PC-9 (cell line): ENCODE data around the gene CAPN14. TPM values are rescaled to one million over a fixed set of nuclear protein-coding genes. Genes with fewer than 3 reads are reported as not detected.

Experiments used
- BruUV-seq: library from RNA; stranded (reverse); fragments of 400-500 nt; replicated peaks from 2 replicates; lab custom pipeline; 2021; lab: Mats Ljungman, UMichigan
- CTCF ChIA-PET: fragments of 300-600 bp; sonication (Branson Sonifier 250); formaldehyde crosslinking; loops from one replicate; lab custom pipeline; 2022; ENCODE audit warnings: antibody characterized with exemption; lab: Charles Lee
- POLR2A ChIA-PET: fragments of 300-600 bp; sonication (Branson Sonifier 250); formaldehyde crosslinking; loops from one replicate; lab custom pipeline; 2022; ENCODE audit warnings: antibody characterized with exemption; ENCODE audit not compliant: unreplicated experiment; lab: Charles Lee
- DNase-seq, 2 experiments: peaks; one replicate each; pipeline versions ENCODE4 v3.0.0 to v3.0.0-alpha.2; 2015 to 2022; ENCODE audit warnings: mixed read lengths in 1 of 2
- H2AFZ ChIP-seq: fragments of 200-600 bp; sonication (generic); 2 replicates; pipeline ENCODE4 v1.8.1; 2017; ENCODE audit warnings: antibody characterized with exemption
- H3F3A ChIP-seq: fragments of 200-600 bp; sonication (generic); 2 replicates; pipeline ENCODE4 v1.8.1; 2017; ENCODE audit warnings: antibody characterized with exemption, mild to moderate bottlenecking, low read depth; ENCODE audit not compliant: insufficient read depth
- H3K27ac ChIP-seq: fragments of 200-600 bp; sonication (generic); 2 replicates; pipeline ENCODE4 v1.6.1; 2016; ENCODE audit warnings: mixed run types
- H3K27me3 ChIP-seq: fragments of 200-600 bp; sonication (generic); 2 replicates; pipeline ENCODE4 v1.6.1; 2016; ENCODE audit warnings: low read depth, mixed run types; ENCODE audit not compliant: insufficient read depth
- H3K36me3 ChIP-seq: fragments of 200-600 bp; sonication (generic); 2 replicates; pipeline ENCODE4 v1.6.1; 2016; ENCODE audit warnings: low read depth, mixed run types
- H3K4me1 ChIP-seq: fragments of 200-600 bp; sonication (generic); replicated peaks from 2 replicates; pipeline ENCODE4 v1.6.1; 2016; ENCODE audit warnings: mixed run types; ENCODE audit not compliant: insufficient read depth
- H3K4me2 ChIP-seq: fragments of 200-600 bp; sonication (generic); 2 replicates; pipeline ENCODE4 v1.6.1; 2017; ENCODE audit warnings: mixed run types
- H3K4me3 ChIP-seq: fragments of 200-600 bp; sonication (generic); 2 replicates; pipeline ENCODE4 v1.6.1; 2016; ENCODE audit warnings: mixed run types
- H3K79me2 ChIP-seq: fragments of 200-600 bp; sonication (generic); 2 replicates; pipeline ENCODE4 v1.6.1; 2017; ENCODE audit warnings: low read depth, mixed run types
- H3K9me2 ChIP-seq: fragments of 200-600 bp; sonication (generic); 2 replicates; pipeline ENCODE4 v1.8.1; 2017; ENCODE audit warnings: mild to moderate bottlenecking; ENCODE audit not compliant: insufficient read depth
- H3K9me3 ChIP-seq: fragments of 200-600 bp; sonication (generic); 2 replicates; pipeline ENCODE4 v1.8.1; 2016; ENCODE audit warnings: low read depth; ENCODE audit not compliant: insufficient read depth
- H4K20me1 ChIP-seq: fragments of 200-600 bp; sonication (generic); 2 replicates; pipeline ENCODE4 v1.8.1; 2017; ENCODE audit not compliant: insufficient read depth
- CTCF ChIP-seq: fragments of 200-600 bp; sonication (generic); conservative IDR thresholded peaks from 2 replicates; pipeline ENCODE4 v1.6.1; 2017; ENCODE audit warnings: mixed run types, antibody characterized with exemption, mild to moderate bottlenecking, moderate library complexity
- EZH2 ChIP-seq: fragments of 200-600 bp; sonication (generic); IDR thresholded peaks from 2 replicates; pipeline ENCODE4 v1.8.0; 2017; ENCODE audit warnings: antibody characterized with exemption, low read depth
- intact Hi-C: fragments of 100-400 bp; cut with micrococcal nuclease; formaldehyde crosslinking; loops from one replicate; pipeline ENCODE4 v1.10.0; 2022; ENCODE audit not compliant: unreplicated experiment
- total RNA-seq: library from RNA; stranded (reverse); gene quantifications from 2 replicates; pipeline ENCODE4 v1.2.3, GENCODE V29; 2021

The CAPN14 gene
- total RNA-seq, 1 experiment from 2014 or later: 0.35 TPM

GRCh38 chr2:31136732-31137131, 80.6 kb downstream of the CAPN14 start:
- intact Hi-C loops: loop anchor here (10.0 kb wide), 1 partner anchor 262 kb away; no protein-coding TSS in a partner anchor
- H3K27ac ChIP-seq: peak overlapping the region; percentile 68
- BruUV-seq: no TSS peak
- ChIA-PET POLR2A (no interaction called here), CTCF (no interaction called here)
- H3K79me2 ChIP-seq: peaks cover 56% of the 10 kb centered on the region
- H3K36me3 ChIP-seq: no peaks in the 10 kb centered on the region
- no peaks in the 10 kb centered on the region for H3K9me3 ChIP-seq
- H3K4me1 ChIP-seq: peaks cover 52% of the 10 kb centered on the region
- H4K20me1 ChIP-seq: no peaks in the 10 kb centered on the region
- H3K27me3 ChIP-seq: no peaks in the 10 kb centered on the region
- TF ChIP-seq EZH2 (no peak), CTCF (no peak)
- peaks cover 38% of the 10 kb centered on the region for H3F3A ChIP-seq
- no peak for DNase-seq
- peak overlapping the region; percentile 66 for H3K4me3 ChIP-seq
- peak overlapping the region; percentile 76 for H3K4me2 ChIP-seq
- H3K9me2 ChIP-seq: no peaks in the 10 kb centered on the region
- H2AFZ ChIP-seq: peak overlapping the region; percentile 91

- Histone ChIP-seq H3K27me3 (no peaks in the 10 kb centered on the region), H3K9me3 (no peaks in the 10 kb centered on the region), H3K27ac (peak overlapping the region; percentile 68), H3K4me2 (peak overlapping the region; percentile 76), H3K79me2 (peaks cover 63% of the 10 kb centered on the region), H3K4me1 (peaks cover 59% of the 10 kb centered on the region), H3K36me3 (no peaks in the 10 kb centered on the region), H3K9me2 (no peaks in the 10 kb centered on the region), H3F3A (peaks cover 46% of the 10 kb centered on the region), H2AFZ (no peak overlapping the region), H3K4me3 (peak overlapping the region; percentile 66; the same call in 1 of the 2 replicates), H4K20me1 (no peaks in the 10 kb centered on the region)
- ChIA-PET POLR2A (no interaction called here), CTCF (no interaction called here)
- DNase-seq: peak in 1 of 2 experiments; percentile 82
- TF ChIP-seq EZH2 (no peak), CTCF (no peak)
- intact Hi-C loops: loop anchor here (10.0 kb wide), 1 partner anchor 261 kb away; no protein-coding TSS in a partner anchor
- BruUV-seq: no TSS peak
Observed at GRCh38 chr2:31136000-31136399, 81.3 kb downstream of the CAPN14 start.

GRCh38 chr2:31134480-31134879, 82.8 kb downstream of the CAPN14 start:
- no peaks in the 10 kb centered on the region for H3K36me3 ChIP-seq
- ChIA-PET POLR2A (no interaction called here), CTCF (no interaction called here)
- H2AFZ ChIP-seq: no peak overlapping the region
- no peaks in the 10 kb centered on the region for H4K20me1 ChIP-seq
- TF ChIP-seq CTCF (no peak), EZH2 (no peak)
- H3K9me2 ChIP-seq: no peaks in the 10 kb centered on the region
- 0 out of 2 replicates have a peak overlapping the region, but pooled peaks have one; percentile 72 for H3K27ac ChIP-seq
- H3K79me2 ChIP-seq: peaks cover 78% of the 10 kb centered on the region
- H3K27me3 ChIP-seq: no peaks in the 10 kb centered on the region
- no TSS peak for BruUV-seq
- peaks cover 47% of the 10 kb centered on the region for H3F3A ChIP-seq
- no peak for DNase-seq
- H3K9me3 ChIP-seq: no peaks in the 10 kb centered on the region
- H3K4me1 ChIP-seq: peaks cover 73% of the 10 kb centered on the region
- peak overlapping the region; percentile 76 for H3K4me2 ChIP-seq
- no peak overlapping the region for H3K4me3 ChIP-seq
- intact Hi-C loops: loop anchor here (10.0 kb wide), 1 partner anchor 260 kb away; no protein-coding TSS in a partner anchor
